ENCODE measurements around the gene MEF2A.

Gene MEF2A

DNA sequence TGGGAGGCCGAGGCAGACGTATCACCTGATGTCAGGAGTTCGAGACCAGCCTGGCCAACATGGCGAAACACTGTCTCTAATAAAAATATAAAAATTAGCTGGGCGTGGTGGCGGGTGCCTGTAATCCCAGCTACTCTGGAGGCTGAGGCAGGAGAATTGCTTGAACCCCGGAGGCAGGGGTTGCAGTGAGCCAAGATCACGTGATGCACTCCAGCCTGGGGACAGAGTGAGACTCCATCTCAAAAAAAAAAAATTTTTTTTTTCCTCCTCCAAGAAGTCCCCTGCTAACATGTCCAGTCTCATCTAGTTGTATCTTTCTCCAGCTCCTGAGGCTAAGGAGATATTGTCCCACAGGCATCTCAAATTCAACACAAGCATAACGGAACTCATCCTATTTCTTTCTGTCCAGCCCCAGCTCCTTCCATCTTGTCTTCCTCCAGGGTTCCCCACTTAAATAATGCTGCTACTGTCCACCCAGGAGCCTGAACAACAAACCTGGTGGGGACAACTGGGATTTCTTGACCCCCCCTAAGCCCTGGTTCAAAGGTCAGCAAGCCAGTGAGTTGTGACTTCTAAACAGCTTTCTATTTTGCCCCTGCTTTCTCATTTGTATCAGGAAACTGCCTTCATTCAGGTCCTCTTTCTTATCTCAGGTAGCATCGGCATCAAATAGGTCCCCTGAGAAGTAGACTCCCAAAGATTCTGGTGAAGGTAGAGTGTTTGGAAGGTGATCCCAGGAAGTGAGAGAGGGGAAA is 4.1 kb upstream of the MEF2A start:
- no peak for DNase-seq (ENCODE audit: low read depth)
- TF ChIP-seq, protein P1, sequence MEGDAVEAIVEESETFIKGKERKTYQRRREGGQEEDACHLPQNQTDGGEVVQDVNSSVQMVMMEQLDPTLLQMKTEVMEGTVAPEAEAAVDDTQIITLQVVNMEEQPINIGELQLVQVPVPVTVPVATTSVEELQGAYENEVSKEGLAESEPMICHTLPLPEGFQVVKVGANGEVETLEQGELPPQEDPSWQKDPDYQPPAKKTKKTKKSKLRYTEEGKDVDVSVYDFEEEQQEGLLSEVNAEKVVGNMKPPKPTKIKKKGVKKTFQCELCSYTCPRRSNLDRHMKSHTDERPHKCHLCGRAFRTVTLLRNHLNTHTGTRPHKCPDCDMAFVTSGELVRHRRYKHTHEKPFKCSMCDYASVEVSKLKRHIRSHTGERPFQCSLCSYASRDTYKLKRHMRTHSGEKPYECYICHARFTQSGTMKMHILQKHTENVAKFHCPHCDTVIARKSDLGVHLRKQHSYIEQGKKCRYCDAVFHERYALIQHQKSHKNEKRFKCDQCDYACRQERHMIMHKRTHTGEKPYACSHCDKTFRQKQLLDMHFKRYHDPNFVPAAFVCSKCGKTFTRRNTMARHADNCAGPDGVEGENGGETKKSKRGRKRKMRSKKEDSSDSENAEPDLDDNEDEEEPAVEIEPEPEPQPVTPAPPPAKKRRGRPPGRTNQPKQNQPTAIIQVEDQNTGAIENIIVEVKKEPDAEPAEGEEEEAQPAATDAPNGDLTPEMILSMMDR (IDR thresholded peaks at IDR 0.05; ENCODE audit: control insufficient read depth, insufficient read depth, low read depth, low read length, missing control alignments), result no peak
- H3K4me3 ChIP-seq (ENCODE audit: control insufficient read depth, low read depth, low read length), result no peak overlapping the region

- no peak overlapping the region for H3K4me3 ChIP-seq (ENCODE audit: control insufficient read depth, low read depth, low read length)
- TF ChIP-seq, protein P1 (IDR thresholded peaks at IDR 0.05; ENCODE audit: control insufficient read depth, insufficient read depth, low read depth, low read length, missing control alignments), result no peak
- no peak for DNase-seq (ENCODE audit: low read depth)
These were observed 3.5 kb upstream of the MEF2A start for GRCh38 chr15:99562238-99562637.

DNA sequence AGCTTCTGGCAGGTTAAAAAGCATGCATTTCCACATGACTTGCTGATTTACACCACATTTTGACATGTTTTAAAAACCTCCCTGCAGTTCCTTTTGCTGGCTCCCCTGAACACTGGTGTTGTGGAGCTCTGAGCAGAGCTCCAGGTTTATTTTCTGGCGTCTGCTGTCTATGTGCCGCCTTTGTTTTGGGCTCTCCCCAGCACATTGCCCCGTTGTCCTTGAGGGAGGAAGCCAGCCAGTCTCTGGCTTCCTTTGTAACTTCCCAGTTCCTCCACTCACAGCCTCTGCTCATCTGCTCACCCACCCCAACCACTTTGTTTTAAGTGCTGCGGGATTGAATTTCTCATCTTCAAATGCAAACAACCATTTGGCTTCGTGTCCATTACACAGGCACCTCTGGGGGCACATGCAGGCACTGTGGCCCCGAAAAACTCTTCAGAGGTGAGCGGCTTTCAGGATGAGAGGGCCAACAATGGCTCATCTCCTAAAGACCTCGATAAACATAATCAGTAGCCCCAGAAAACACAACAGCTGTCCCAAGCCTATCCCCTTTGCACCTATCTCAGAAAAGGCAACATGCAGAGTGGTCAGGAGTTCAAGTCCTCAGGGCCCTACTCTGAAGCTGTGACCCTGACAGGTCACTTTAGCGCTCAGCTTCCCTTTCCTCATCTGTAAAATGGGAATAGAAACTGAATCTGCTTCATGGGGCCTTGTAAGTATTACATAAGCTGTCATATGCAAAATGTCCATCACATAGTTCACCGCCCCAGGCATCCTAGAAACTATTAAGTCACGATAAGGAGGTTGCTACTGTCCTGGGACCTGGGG is 1.3 kb upstream of the MEF2A start:
- TF ChIP-seq, protein P1 (IDR thresholded peaks at IDR 0.05; ENCODE audit: control insufficient read depth, insufficient read depth, low read depth, low read length, missing control alignments), result no peak
- peak overlapping the region; percentile 30 for H3K4me3 ChIP-seq (ENCODE audit: control insufficient read depth, low read depth, low read length)
- no peak for DNase-seq (ENCODE audit: low read depth)

DNA sequence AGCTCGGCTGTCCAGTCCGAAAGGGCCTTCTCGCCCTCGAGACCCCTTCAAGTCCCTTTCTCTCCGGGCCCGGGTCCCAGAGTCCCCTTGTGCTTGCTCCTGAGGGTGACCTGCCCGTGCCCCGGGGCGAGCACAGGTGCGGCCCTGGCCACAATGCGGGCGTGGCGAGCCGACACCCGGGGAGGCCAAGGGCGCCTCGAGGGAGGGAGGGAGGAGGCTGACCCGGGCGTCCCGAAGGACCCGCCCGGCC is 810 bp upstream of the MEF2A start:
- TF ChIP-seq, protein P1 (IDR thresholded peaks at IDR 0.05; ENCODE audit: control insufficient read depth, insufficient read depth, low read depth, low read length, missing control alignments), result no peak
- H3K4me3 ChIP-seq (ENCODE audit: control insufficient read depth, low read depth, low read length), result peak overlapping the region; percentile 30
- no peak for DNase-seq (ENCODE audit: low read depth)

DNA sequence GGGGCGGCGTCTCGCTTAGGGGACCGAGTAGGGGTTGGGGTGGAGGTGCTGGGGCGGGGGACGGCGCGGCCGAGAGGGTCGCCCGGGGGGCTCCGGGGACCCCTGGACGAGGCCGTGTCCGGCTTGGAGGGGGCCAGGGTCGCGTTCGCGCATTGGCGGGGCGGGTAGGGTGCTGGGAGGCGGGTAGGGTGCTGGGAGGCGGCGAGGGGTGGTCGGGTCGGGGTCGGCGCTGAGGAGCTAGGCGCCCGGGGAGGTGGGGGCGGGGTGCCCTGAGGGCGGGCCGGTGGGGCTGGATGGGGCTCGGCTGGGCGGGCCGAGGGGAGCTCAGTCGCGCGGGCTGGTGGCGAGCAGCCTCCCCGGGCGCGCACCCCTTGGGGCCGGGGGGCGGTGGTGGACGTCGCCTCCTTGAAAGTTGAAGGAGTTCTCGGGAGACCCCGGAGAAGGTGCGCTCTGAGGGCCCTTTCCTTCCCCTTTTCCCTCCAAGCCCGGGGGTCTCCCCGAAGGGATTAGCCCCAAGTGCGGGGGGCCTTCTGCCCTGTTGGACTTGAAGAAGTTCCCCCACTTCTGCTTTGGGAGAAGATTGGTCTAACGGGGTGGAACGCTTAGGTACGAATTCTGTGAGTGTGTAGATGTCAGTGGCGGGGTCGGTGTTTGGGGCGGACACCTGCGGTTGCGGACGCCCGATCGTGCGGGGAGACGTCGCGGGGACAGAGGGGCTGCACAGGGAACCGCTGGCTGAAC is 543 bp downstream of the MEF2A start:
- no peak for DNase-seq (ENCODE audit: low read depth)
- peak overlapping the region; percentile 97 for H3K4me3 ChIP-seq (ENCODE audit: control insufficient read depth, low read depth, low read length)
- TF ChIP-seq, protein P1 (IDR thresholded peaks at IDR 0.05; ENCODE audit: control insufficient read depth, insufficient read depth, low read depth, low read length, missing control alignments), result no peak

GRCh38 chr15:99568625-99569352 is 3.0 kb downstream of the MEF2A start:
- no peak for DNase-seq (ENCODE audit: low read depth)
- no peak overlapping the region for H3K4me3 ChIP-seq (ENCODE audit: control insufficient read depth, low read depth, low read length)

More at GRCh38 chr15:99568625-99569352, 3.0 kb downstream of the MEF2A start:
- TF ChIP-seq, protein P1 (IDR thresholded peaks at IDR 0.05; ENCODE audit: control insufficient read depth, insufficient read depth, low read depth, low read length, missing control alignments), result no peak

Data from AG09309 (cell line).